ENCODE results near the gene CDADC1. TPM values are rescaled to one million over a fixed set of nuclear protein-coding genes. Genes with fewer than 3 reads are reported as not detected.
"Not testable (repeated sequence)": the region's sequence is repeated elsewhere in the genome, so short reads cannot be mapped to it uniquely, and the experiment has no call there.

CDADC1 gene
- total RNA-seq, 1 donor from 2014 or later: 9.4 TPM

GRCh38 chr13:49315036-49315565 lies 67.4 kb downstream of the CDADC1 start:
- no peak for DNase-seq (ENCODE audit: low spot score)

- DNase-seq (ENCODE audit: low spot score): no peak
These were observed 68.2 kb downstream of the CDADC1 start for GRCh38 chr13:49315756-49316482.

GRCh38 chr13:49319551-49319950 lies 71.8 kb downstream of the CDADC1 start:
- DNase-seq (ENCODE audit: low spot score): no peak

- DNase-seq (ENCODE audit: low spot score): no peak
These were observed 72.2 kb downstream of the CDADC1 start for GRCh38 chr13:49319951-49320350.

- no peak for DNase-seq (ENCODE audit: low spot score)
These were observed 73.2 kb downstream of the CDADC1 start for GRCh38 chr13:49320975-49321374.

- no peak for DNase-seq (ENCODE audit: low spot score)
These were observed 75.0 kb downstream of the CDADC1 start for GRCh38 chr13:49322702-49323101.

GRCh38 chr13:49323344-49323743 lies 75.6 kb downstream of the CDADC1 start:
- no peak for DNase-seq (ENCODE audit: low spot score)

GRCh38 chr13:49326222-49326917 lies 78.6 kb downstream of the CDADC1 start:
- DNase-seq (ENCODE audit: low spot score): no peak

GRCh38 chr13:49327145-49327544 lies 79.4 kb downstream of the CDADC1 start:
- not testable (repeated sequence) for DNase-seq (ENCODE audit: low spot score)

- no peak for DNase-seq (ENCODE audit: low spot score)
These were observed 82.3 kb downstream of the CDADC1 start for GRCh38 chr13:49329831-49330545.

GRCh38 chr13:49330546-49330864 lies 82.8 kb downstream of the CDADC1 start:
- no peak for DNase-seq (ENCODE audit: low spot score)

GRCh38 chr13:49336655-49337054 lies 88.9 kb downstream of the CDADC1 start:
- no peak for DNase-seq (ENCODE audit: low spot score)

GRCh38 chr13:49340161-49340560 lies 92.4 kb downstream of the CDADC1 start:
- no peak for DNase-seq (ENCODE audit: low spot score)

GRCh38 chr13:49341517-49341916 lies 93.8 kb downstream of the CDADC1 start:
- no peak for DNase-seq (ENCODE audit: low spot score)

- DNase-seq (ENCODE audit: low spot score): no peak
These were observed 94.2 kb downstream of the CDADC1 start for GRCh38 chr13:49341941-49342340.

GRCh38 chr13:49342454-49342853 lies 94.7 kb downstream of the CDADC1 start:
- no peak for DNase-seq (ENCODE audit: low spot score)

Other genes starting within 250 kb of the CDADC1 start
- not detected for gene MLNR, start 27.6 kb upstream of the CDADC1 start, total RNA-seq
- gene CAB39L, start 196.1 kb downstream of the CDADC1 start, total RNA-seq: 73.9 TPM
- 16.6 TPM for gene SETDB2, start 196.3 kb downstream of the CDADC1 start, total RNA-seq
- gene PHF11, start 248.0 kb downstream of the CDADC1 start, total RNA-seq: 67.8 TPM